Lung microvascular endothelial cell (primary cell): ENCODE data around the gene MYH14. TPM values are rescaled to one million over a fixed set of nuclear protein-coding genes. Genes with fewer than 3 reads are reported as not detected.

Experiments used
- DNase-seq, 2 donors: peaks; one replicate each; pipeline versions ENCODE4 v3.0.0 to v3.0.0-alpha.2; 2010; ENCODE audit warnings: low read depth in 2 of 2
- total RNA-seq: library from RNA; depleted of rRNA; stranded (reverse); fragments of >200 nt; gene quantifications from 2 replicates; pipeline ENCODE4 v1.2.1, GENCODE V29; 2014

The MYH14 gene
- total RNA-seq, 1 donor from 2014 or later, result under 0.01 TPM

DNA sequence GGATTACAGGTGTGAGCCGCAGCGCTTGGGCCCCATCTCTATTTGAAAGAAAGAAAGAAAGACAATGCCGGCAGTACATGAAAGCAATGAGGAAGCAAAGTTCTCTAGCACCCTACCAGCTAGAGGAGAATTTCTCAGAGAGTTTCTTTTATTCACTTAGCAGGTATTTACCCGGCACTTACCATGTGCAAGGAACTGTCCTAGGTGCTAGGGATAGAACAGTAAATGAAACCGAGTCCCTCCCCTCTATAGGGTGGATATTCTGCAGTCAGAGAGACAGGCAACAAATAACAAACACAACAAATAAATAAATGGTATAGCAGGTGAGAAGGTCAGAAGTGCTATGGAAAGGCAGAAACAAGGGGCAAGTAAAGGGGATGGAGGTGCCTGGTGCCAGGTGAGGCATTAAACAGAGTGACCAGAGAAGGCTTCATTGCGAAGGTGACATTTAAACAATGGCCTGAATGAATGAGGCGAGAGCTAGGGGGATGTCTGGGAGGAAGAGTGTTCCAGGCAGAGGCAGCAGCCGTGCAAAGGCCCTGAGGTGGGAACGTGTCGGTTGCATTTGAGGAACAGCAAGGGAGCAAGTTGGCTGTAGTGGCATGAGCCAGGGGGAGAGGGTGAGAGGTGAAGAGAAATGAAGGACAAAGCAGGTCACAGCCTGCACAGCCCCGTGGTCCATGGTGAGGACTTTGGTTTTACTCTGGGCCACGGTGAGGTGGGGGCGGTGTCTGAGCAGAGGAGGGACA, 10.8 kb upstream of the MYH14 start:
- DNase-seq, result no peak

DNA sequence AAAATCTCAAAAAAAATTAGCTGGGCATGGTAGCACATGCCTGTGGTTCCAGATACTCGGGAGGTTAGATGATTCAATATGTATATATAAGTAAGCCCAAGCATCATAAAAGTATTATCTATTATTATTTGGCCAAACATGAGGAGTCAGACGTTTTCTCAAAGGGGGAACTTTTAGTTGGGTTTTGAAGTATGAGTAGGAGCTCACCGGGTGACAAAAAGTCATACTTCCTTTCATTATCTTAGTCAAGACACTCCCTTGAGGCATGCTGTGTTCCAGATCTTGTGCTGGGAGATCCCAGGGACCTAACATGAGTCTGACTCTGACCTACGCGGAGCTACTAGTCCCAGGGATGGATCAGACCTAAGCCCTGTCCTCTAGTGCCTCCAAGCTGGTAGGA, 8.2 kb upstream of the MYH14 start:
- DNase-seq, result no peak

DNA sequence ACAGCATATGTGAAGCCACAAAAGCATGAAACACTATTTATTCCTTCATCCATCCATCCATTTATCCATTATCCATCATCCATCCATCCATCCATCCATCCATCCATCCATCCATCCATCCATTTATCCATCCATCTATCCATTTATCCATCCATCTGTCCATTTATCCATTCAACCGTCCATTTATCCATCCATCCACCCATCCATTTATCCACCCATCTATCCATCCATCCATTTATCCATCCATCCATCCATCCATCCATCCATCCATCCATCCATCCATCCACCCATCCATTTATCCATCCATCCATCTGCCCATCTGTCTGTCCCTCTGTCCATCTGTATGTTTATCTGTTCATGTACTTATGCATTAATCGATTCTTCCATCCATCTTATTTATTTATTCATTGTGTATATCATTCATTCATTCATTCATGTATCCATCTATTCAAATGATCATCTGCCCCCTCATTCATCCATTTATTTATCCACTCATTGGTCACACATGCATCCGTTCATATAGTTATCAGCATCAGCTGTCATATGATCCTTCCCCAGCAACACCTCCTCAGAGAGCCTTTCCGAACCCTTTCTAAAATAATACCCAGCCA, 7.0 kb upstream of the MYH14 start:
- no peak for DNase-seq

DNA sequence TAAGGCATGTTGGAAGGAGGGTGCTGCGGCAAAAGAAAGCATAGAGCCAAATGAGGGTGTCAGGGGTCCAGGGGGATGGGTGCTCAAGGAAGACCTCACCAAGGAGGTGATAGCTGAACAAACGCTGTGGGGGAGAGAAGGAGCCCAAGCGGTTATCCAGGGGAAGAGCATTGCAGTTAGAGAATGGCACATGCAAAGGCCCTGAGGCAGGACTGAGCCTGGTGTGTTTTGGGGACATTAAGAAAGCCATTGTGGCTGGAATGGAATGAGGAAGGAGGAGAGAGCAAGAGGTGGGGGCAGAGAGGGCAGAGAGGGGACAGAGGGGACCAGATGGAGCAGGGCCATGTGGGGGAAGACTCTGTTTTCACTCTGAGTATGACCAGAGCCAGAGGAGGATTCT, 6.1 kb upstream of the MYH14 start:
- no peak for DNase-seq

DNA sequence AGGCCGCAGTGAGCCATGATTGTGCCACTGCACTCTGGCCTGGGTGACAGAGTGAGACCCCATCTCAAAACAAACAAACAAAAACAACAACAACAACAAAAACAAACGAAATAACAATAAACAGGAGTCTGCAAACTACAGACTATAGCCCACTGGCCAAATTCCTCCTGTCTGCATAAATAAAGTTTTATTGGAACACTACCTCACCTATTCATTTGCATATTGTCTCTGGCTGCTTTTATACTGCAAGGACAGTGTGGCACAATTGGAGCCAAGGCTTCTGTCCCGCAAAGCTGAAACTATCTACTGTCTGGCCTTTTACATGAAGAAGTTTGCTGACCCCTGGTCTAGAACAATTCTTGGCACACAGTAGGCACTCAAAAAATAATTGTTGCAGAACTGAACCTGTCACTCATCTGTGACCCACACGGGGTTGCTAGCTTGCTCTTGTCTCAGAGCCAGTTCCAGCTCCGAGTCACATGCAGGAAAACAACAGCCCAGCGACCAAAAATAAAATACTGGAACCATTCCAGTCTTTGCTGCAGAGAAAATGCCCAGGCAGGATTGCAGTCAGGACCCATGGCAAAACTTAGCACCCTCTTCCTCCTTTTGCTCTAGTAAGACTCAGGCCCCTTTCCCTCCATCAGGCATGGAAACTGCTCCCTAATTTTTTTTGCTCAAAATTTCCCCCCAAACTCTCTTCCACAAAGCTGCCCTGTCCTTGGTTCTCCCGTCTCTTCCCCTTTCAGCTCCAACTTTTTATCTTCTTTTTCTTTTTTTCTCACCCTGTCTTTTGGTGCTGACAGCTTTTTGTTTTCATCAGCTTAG, 4.8 kb upstream of the MYH14 start:
- peak in 1 of 2 donors; percentile 64 for DNase-seq

DNA sequence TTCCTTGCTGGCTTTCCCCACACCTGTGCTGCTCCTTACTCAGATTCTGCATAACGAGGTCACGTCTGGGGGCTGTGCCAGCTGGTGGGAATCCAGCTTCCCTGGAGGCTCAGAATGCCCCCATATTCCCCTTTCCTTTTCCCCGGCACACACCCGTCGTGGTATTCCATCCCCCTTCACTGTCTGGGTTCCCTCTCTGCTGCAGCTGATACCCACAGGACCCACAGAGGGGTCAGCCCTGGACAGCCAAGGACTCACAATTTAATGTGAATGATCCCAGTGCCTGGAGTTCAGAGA, 4.2 kb upstream of the MYH14 start:
- no peak for DNase-seq

DNA sequence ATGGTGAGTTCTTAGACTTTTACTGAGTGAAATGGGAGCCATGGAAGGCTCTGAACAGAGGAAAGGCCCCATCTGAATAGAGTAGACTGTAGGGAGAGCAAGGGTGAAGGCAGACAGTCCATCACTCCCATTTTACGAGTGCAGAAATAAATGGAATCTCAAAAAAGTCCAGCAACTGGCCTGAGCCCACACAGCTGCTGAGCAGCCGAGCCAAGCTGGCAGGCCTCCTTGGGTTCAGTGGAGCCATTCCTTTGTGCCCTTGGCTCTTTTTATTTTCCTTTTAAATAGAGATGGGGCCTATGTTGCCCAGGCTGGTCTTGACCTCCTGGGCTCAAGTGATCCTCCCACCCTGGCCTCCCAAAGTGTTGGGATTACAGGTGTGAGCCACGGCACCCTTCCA, 1.0 kb upstream of the MYH14 start:
- no peak for DNase-seq

DNA sequence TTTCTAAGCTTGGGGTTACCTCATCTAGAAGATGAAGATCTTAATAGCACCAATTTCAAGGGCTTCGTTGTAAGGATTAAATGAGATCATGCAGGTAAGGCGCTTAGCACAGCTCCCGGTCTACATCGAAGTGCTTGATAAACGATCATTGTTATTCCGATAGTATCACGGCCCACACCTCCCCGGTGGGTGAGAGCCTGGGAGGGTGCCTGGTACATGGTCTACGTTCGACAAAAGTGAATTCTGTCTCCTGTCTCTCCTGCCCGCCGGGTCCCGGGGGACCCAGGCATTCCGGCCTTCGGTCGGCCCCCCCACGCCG, 501 bp upstream of the MYH14 start:
- DNase-seq, result no peak

DNA sequence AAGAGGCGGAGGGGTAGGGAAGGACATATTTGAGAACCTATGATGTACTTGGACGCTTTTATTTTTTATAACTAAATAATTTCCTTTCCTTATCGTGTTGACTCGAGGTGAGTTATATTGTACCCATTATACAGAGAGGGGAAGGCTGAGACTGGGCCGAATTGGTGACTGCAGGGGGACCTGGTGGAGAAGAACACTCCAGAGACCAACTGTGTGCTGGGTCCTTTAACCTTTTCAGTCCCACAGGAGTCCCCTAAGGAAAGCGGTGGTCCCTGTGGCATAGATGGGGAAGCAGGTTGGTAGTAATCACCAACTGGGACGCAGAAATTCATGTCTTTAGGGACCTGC, 633 bp downstream of the MYH14 start:
- DNase-seq, result no peak

DNA sequence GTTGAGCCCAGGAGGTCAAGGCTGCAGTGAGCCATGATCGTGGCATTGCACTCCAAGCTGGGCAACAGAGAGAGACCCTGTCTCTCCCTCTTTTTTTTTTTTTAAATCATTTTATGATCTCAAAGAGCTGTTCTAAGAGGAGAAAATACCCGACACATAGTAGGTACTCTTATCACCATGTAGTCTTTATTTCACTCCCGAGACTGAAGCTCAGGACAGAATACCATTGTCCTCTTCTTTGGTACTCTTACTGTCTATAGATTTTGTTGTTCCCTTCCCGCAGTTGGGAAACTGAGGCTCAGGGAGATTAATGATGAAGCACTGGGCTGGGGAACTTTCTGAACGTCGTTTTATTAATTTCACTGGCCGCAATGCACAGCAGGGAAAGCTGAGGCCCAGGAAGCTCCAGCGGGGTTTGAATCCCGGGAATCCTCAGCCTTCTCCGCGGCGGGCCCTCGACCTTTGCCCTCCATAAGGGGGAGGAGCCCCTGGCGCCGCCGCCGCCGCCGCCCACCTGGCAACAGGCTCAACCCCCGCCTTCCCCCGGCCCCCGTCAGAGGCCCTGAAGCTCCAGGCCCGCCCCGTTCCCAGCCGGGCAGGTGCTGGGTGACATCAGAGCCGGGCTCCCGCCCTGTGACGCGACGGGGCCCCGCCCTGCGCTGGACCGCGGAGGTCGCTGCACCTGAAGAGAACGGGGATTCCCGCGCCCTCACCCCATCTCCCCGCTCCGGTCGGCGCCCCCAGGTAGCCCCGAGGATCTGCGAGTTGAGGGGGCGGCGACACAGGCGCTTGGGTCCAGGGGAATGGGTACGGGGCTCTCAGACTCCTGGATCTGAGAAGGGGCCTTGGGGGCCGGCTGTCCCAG, 1.6 kb downstream of the MYH14 start:
- DNase-seq, result no peak

DNA sequence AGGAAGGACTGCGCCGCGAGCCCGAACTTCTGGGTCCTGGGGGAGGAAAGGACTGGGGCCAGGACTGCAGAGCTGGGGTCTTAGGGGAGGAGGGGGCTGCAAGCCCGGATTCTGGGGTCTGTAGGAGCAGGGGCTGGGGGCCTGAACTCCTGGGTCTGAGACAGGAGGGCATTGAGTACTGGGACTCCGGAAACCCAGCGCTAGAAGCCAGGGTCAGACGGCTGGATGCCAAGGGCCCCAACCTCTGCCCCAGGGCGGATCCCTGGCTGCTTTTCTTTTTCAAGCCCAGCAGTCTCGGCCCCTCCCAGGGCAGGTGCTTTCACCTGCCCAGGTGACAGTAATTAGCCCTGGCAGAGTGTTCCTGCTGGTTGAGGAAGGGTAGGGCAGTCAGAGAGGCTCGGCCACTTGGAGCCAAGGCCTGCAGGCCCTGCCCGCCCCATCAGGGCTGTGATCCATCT, 2.3 kb downstream of the MYH14 start:
- no peak for DNase-seq

DNA sequence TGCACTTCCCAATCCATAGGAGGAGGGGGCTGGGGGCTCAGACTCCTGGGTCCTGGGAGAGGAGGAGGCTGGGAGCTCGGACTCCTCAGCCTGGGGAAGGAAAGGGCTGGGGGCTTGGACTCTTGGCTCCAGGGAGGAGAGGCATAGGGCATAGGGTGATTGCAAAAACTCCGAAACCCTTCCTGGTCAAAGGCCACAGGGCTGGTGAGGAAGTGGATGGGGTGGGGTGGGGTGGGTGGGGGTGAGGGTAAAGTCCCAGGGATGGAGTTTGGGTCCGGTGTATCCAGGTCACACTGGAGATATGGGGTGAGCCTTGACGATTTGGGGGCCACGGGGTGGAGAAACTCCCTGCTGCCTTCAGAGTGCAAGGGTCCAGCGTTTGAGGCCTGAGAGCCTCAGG, 2.8 kb downstream of the MYH14 start:
- DNase-seq, result no peak

DNA sequence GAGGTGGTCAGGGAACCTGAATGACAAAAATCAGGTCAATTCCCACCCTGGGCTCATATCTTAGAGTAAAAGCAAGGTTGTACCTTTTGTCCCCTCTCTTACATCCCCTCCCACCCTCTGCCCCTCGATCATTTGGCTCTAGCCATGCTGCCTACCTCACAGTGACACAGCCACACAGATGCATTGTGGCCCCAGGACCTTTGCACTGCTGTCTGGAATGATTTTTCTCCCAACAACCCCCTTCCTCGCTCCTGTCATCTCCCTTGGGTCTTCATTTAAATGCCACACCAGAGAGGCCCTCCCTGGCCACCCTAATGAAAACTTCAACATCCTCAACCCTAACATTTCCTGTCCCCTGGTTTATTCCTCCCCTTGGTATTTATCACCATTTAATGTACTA, 4.3 kb downstream of the MYH14 start:
- DNase-seq, result no peak

DNA sequence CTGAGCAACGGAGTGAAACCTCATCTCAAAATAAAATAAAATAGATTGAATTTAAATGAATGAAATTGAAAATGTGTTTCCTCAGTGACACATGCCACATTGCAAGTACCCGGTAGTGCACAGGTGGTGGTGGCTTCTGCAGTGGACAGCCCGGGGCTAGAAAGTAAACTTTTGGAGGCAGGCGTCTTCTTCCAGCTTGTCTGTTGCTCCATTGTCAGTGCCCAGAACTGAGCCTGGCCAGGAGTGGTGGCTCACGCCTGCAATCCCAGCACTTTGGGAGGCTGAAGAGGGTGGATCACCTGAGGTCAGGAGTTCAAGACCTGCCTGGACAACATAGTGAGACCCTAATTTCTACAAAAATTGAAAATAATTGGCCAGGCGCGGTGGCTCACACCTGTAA, 5.7 kb downstream of the MYH14 start:
- no peak for DNase-seq

DNA sequence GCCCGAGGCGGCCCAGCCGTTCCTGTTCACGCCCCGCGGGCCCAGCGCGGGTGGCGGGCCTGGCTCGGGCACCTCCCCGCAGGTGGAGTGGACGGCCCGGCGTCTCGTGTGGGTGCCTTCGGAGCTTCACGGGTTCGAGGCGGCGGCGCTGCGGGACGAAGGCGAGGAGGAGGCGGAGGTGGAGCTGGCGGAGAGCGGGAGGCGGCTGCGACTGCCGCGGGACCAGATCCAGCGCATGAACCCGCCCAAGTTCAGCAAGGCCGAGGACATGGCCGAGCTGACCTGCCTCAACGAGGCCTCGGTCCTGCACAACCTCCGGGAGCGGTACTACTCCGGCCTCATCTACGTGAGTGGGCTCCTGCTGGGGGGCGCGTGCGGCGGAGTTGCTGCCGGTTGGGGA, 7.0 kb downstream of the MYH14 start:
- no peak for DNase-seq

DNA sequence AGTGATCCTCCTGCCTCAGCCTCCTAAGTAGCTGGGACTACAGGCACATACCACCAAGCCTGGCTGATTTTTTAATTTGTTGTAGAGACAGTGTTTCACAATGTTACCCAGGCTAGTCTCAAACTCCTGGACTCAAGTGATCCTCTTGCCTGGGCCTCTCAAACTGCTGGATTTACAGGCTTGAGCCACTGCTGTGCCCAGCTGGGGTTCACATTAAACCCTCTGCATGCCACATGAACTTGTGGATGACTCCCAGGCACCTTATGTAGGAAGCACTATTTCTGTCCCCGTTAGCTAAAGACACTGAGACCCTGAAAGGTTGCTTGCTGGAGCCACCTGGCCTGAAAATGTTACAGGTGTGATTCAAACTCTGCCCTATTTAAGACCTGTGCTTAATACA, 10.5 kb downstream of the MYH14 start:
- DNase-seq, result no peak

DNA sequence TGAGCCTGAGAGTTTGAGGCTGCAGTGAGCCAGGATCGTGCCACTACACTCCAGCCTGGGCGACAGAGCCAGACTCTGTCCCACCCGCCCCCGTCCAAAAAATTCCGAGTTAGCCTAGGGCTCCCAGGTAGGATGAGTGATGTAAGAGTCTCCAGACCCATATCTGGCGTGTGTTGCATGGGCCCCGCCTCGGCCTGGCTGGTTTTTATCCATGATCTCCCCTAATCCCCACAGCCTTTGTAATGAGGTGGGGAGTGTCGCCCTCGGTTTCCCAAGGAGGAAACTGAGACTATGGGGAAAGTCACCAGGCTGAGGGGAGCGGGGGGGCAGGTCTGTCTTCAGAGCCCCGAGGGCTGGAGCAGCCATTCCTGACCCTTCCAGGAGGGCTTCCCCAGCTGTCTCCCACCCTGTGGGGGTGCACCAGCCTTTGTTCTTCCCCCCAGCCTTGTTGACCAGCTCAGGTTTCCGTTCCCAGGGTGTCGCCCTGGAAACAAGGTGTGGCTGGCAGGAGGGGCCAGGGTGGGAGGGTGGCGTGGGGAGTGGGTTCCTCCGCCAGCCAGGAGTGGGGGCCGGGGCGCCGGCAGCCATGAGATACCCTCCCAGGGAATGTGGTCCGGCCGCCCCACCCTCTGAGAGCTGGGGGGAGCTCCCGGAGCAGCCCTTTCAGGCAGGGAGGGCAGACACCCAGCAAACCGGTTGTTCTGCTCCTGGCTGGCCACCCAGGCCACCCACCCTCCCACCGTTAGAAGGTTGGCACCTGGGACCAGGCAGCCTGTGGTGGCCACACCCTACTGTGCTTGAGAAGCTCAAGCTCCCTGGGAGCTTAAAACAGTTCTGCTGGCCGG, 11.5 kb downstream of the MYH14 start:
- DNase-seq, result no peak

DNA sequence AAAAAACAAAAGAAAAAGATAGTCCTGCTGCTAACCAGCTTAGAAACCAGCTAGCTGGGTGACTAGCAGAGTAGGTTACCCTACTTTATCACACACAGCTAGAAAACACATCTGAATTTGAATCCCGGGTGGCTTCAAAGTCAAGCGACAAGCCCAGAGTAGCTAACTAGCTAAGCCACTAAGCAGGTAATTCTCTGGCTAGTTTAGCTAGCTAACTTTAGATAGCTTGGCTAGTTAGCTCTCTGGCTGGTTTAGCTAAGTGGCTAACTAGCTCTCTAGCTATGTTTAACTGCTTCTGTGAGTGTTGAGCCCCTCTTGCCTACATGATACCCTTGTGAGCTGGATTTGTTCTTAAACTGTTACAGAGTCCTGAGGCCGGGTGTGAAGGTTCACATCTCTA, 12.4 kb downstream of the MYH14 start:
- no peak for DNase-seq

DNA sequence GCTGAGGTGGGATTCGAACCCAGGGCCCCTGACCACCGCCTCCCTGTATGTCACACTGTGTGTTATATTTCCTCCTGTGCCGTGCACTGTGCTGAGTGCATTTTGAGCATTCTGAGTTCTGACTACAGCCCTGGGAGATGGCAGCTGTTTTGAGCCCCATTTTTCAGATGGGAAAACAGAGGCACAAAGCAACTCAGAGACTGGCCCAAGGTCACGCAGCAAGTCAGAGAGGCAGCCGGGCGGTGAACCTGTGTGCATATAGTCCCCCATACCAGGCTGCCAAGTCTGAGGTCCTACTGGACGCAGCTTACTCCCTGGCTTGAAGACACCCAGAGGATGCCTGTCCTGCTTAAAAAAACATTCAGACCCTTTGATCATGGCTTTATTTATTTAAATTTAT, 17.7 kb downstream of the MYH14 start:
- no peak for DNase-seq

DNA sequence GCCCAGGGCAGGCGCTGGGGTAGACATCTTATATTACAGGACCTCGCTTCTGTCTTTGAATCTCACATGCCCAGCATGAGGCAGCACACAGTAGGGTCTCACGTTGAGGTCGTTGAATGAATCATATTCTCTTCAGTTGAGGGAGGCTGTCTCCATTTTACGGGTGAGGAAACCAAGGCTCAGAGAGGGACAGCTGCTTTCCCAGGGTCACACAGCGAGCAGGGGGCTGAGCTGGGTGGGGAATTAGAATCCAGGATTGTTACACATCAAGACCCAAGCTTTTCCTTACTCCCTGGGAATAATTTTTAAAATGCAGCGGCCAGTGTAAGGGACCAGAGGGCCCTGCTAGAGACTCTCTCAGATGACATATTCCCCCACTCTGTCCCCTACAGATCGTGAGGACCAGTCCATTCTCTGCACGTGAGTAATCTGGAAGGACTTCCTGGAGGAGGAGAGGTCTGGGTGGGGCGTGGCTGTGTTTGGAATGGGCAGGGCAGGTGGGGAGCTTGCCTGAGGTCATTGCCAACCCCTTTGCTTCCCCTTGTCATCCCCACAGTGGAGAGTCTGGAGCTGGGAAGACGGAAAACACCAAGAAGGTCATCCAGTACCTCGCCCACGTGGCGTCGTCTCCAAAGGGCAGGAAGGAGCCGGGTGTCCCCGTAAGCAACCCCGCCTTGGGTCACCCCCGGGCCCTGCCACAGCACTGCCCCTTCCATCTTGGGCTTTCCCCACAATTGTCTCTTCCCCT, 19.4 kb downstream of the MYH14 start:
- DNase-seq, result no peak

DNA sequence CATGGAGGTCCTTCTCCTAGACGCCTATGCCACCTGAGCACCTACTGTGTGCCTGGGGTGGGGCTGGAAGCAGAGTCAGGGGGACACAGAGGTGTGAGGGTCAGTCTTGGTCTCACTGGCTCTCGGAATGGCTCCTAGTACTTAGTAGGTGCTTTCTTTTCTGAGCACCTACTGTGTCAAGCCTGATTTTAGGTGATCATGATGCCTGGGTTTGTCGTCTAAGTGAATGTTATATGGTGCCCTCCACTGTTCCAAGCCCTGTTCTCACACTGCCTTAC, 20.0 kb downstream of the MYH14 start:
- no peak for DNase-seq
